Activated T-cell treated with anti-CD3 and anti-CD28 coated beads, Interleukin-2, amount 50 U/mL, for 72 hours (primary cell): ENCODE data around the gene REC8. TPM values are rescaled to one million over a fixed set of nuclear protein-coding genes. Genes with fewer than 3 reads are reported as not detected.

Experiments
- ATAC-seq, 2 donors: fragments of 150-1000 bp; cut with Tn5 transposase; replicated peaks in 1 of 2; 2 replicates each; pipeline ENCODE4 v1.10.0; 2021; ENCODE audit warnings: moderate library complexity in 2 of 2, mild to moderate bottlenecking in 1 of 2
- DNase-seq, 2 donors: peaks; one replicate each; pipeline ENCODE4 v3.0.0; 2021 to 2022; ENCODE audit warnings: mixed read lengths in 1 of 2
- H3K27ac Mint-ChIP-seq: one replicate; pipeline ENCODE4 v1.8.0; 2022; ENCODE audit warnings: mild to moderate bottlenecking, moderate library complexity, mixed read lengths
- H3K27me3 Mint-ChIP-seq: one replicate; pipeline ENCODE4 v1.8.0; 2022; ENCODE audit warnings: low read depth, mixed read lengths
- H3K36me3 Mint-ChIP-seq, 2 donors: one replicate each; pipeline ENCODE4 v1.8.0; 2022; ENCODE audit warnings: mixed read lengths in 2 of 2, mild to moderate bottlenecking in 1 of 2; ENCODE audit not compliant: insufficient read depth in 2 of 2
- H3K4me1 Mint-ChIP-seq: one replicate; pipeline ENCODE4 v1.8.0; 2022; ENCODE audit warnings: low read depth, mixed read lengths
- H3K4me3 Mint-ChIP-seq, 2 donors: one replicate each; pipeline ENCODE4 v1.8.0; 2022; ENCODE audit warnings: mild to moderate bottlenecking in 2 of 2, mixed read lengths in 2 of 2, moderate library complexity in 2 of 2
- H3K9me3 Mint-ChIP-seq, 2 donors: one replicate each; pipeline ENCODE4 v1.8.0; 2022; ENCODE audit warnings: mixed read lengths in 2 of 2
- total RNA-seq, 2 donors: library from RNA; stranded (reverse); gene quantifications; one replicate each; pipeline ENCODE4 v1.2.3, GENCODE V29; 2022

The REC8 gene
- total RNA-seq, 2 donors from 2014 or later, result 48.0 to 57.9 TPM

DNA sequence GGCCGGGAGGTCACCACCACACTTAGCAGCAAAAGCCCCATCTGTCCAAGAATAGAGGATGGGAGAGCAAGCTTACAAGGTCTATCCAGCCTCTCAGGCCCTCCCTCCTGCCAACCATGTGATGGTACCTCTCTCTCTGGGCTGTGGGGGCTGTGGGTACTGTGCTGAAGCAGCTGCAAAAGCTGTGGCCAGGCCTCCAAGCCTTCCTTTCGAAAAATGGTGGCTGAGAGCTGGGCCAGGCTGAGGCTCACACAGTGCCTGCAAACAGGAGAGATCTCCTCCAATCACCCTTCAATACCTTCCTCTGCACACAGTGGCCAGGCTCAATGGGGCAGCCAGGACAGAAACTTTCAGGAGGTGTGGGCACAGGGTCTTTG is 15.6 kb downstream of the REC8 start:
- Mint-ChIP-seq H3K4me3 (peak overlapping the region; percentile 91 to 93), H3K27ac (no peak overlapping the region), H3K27me3 (no peaks in the 10 kb centered on the region), H3K9me3 (no peaks in the 10 kb centered on the region), H3K36me3 (peaks cover 0 to 3% of the 10 kb centered on the region in 2 donors), H3K4me1 (peaks cover 44% of the 10 kb centered on the region)
- DNase-seq (no peak), ATAC-seq (no peak)

- peak; percentile 92 for ATAC-seq
- Mint-ChIP-seq H3K27me3 (no peaks in the 10 kb centered on the region), H3K36me3 (peaks cover 3 to 9% of the 10 kb centered on the region in 2 donors), H3K27ac (peak within 1 kb of the TSS; percentile 89), H3K4me3 (peak within 1 kb of the TSS; percentile 91 to 93), H3K4me1 (peaks cover 49% of the 10 kb centered on the region), H3K9me3 (no peaks in the 10 kb centered on the region)
- peak; percentile 94 to 96 for DNase-seq
These were observed 16.6 kb downstream of the REC8 start, which contains the start of gene IPO4 for GRCh38 chr14:24188251-24189058. Gene IPO4 (minus strand): TSS chr14:24188816. CDS start chr14:24188787, 29 bp downstream.

- H3K4me1 Mint-ChIP-seq, result peaks cover 52% of the 10 kb centered on the region
These were observed 17.1 kb downstream of the REC8 start for GRCh38 chr14:24189059-24189375.

DNA sequence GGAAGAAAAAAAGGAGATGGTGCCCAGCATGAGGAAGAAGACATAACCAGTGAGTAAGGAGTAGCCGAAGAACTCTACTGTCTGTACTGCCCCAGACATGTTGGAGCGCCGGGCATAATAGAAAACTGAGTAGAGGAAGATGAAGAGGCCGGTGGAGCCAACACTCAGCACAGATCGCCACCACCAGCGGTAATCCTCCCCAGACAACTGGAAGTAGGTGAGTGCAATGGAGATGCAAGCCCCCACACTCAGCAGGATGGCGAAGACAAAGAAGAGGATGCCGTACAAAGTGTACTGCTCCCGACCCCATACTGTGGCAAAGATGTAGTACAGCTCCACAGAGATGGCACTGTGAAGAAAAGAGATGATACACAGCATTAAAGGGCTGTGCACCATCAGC is 17.6 kb downstream of the REC8 start:
- DNase-seq, result no peak
- Mint-ChIP-seq H3K36me3 (peaks cover 3 to 11% of the 10 kb centered on the region in 2 donors), H3K9me3 (no peaks in the 10 kb centered on the region), H3K27ac (peak overlapping the region; percentile 88), H3K27me3 (no peaks in the 10 kb centered on the region), H3K4me1 (peaks cover 57% of the 10 kb centered on the region), H3K4me3 (peak overlapping the region in 1 of 2 donors; percentile 91)
- no peak for ATAC-seq

More at GRCh38 chr14:24189059-24189375, 17.1 kb downstream of the REC8 start:
- DNase-seq, result no peak
- Mint-ChIP-seq H3K4me3 (peak overlapping the region; percentile 91 to 93), H3K36me3 (peaks cover 3 to 10% of the 10 kb centered on the region in 2 donors), H3K27ac (peak overlapping the region; percentile 88), H3K27me3 (no peaks in the 10 kb centered on the region), H3K9me3 (no peaks in the 10 kb centered on the region)
- no peak for ATAC-seq

GRCh38 chr14:24190416-24190815 is 18.5 kb downstream of the REC8 start:
- ATAC-seq, result no peak
- no peak overlapping the region for H3K4me3 Mint-ChIP-seq
- no peaks in the 10 kb centered on the region for H3K27me3 Mint-ChIP-seq
- peaks cover 3 to 11% of the 10 kb centered on the region in 2 donors for H3K36me3 Mint-ChIP-seq
- H3K27ac Mint-ChIP-seq, result no peak overlapping the region
- no peaks in the 10 kb centered on the region for H3K9me3 Mint-ChIP-seq
- peaks cover 63% of the 10 kb centered on the region for H3K4me1 Mint-ChIP-seq
- no peak for DNase-seq

- Mint-ChIP-seq H3K4me1 (peaks cover 70% of the 10 kb centered on the region), H3K27ac (no peak overlapping the region), H3K4me3 (no peak overlapping the region), H3K36me3 (peaks cover 3 to 17% of the 10 kb centered on the region in 2 donors), H3K9me3 (no peaks in the 10 kb centered on the region), H3K27me3 (no peaks in the 10 kb centered on the region)
- DNase-seq (no peak), ATAC-seq (no peak)
These were observed 21.1 kb downstream of the REC8 start for GRCh38 chr14:24192933-24193332.

DNA sequence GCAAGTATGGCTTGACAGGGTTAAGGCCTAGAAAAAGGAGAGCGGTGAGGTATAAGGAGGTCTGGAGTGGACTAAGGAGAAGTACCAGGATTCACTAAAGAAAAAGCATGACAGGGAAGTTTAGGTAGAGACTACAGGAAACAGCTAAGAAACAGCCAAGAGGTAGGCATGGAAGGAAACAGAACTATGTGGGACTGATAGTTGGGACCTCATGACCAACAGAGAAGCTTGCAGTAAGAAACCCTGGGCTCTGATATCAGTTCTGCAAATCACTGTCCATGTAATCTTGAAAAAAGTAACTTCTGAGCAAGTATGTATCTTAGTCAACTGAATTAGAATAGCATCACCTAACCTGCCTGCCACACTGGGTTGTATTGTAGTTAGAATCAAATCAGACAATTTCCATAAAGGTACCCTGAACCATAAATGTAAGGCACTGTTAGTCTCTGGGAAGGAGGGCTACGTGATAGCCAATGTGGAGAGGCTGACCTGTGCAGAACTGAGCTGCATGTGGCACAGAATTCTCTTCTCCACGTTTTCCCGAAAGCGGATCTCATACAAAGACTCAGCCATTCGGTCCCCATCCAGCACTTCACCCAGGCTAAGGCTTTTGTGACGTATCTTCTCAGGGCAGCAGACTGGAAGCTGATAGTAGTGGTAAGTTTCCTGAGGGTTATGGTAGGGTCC is 22.4 kb downstream of the REC8 start:
- no peak for ATAC-seq

GRCh38 chr14:24194873-24195185 is 22.9 kb downstream of the REC8 start:
- no peak for ATAC-seq
- no peak for DNase-seq
- H3K36me3 Mint-ChIP-seq, result peaks cover 9 to 31% of the 10 kb centered on the region in 2 donors
- peak overlapping the region; percentile 92 for H3K27ac Mint-ChIP-seq
- H3K27me3 Mint-ChIP-seq, result no peaks in the 10 kb centered on the region
- H3K9me3 Mint-ChIP-seq, result no peaks in the 10 kb centered on the region
- H3K4me3 Mint-ChIP-seq, result peak overlapping the region; percentile 95 to 97
- H3K4me1 Mint-ChIP-seq, result peaks cover 66% of the 10 kb centered on the region

More for the DNA sequence above, 22.4 kb downstream of the REC8 start:
- peak overlapping the region; percentile 92 for H3K27ac Mint-ChIP-seq
- H3K36me3 Mint-ChIP-seq, result peaks cover 9 to 27% of the 10 kb centered on the region in 2 donors
- no peaks in the 10 kb centered on the region for H3K9me3 Mint-ChIP-seq
- no peaks in the 10 kb centered on the region for H3K27me3 Mint-ChIP-seq
- peaks cover 70% of the 10 kb centered on the region for H3K4me1 Mint-ChIP-seq
- peak overlapping the region; percentile 95 to 97 for H3K4me3 Mint-ChIP-seq
- no peak for DNase-seq

GRCh38 chr14:24195186-24196070 is 23.5 kb downstream of the REC8 start, which contains the start of gene TM9SF1:
Gene TM9SF1 (minus strand): TSS chr14:24195441. CDS start chr14:24195019, 422 bp downstream.
- peak; percentile 91 to 92 for DNase-seq
- Mint-ChIP-seq H3K9me3 (no peaks in the 10 kb centered on the region), H3K4me3 (peak within 1 kb of the TSS; percentile 95 to 97), H3K27ac (peak within 1 kb of the TSS; percentile 92), H3K4me1 (peaks cover 61% of the 10 kb centered on the region), H3K27me3 (no peaks in the 10 kb centered on the region), H3K36me3 (peaks cover 9 to 31% of the 10 kb centered on the region in 2 donors)
- ATAC-seq, result peak; percentile 92 to 94

- peak in 1 of 2 donors; percentile 1 for ATAC-seq
- Mint-ChIP-seq H3K27ac (peak overlapping the region; percentile 92), H3K4me3 (peak overlapping the region; percentile 95 to 97), H3K4me1 (peaks cover 61% of the 10 kb centered on the region), H3K27me3 (no peaks in the 10 kb centered on the region), H3K9me3 (peaks cover 0 to 1% of the 10 kb centered on the region in 2 donors), H3K36me3 (peaks cover 11 to 32% of the 10 kb centered on the region in 2 donors)
- no peak for DNase-seq
These were observed 24.5 kb downstream of the REC8 start for GRCh38 chr14:24196071-24197055.

DNA sequence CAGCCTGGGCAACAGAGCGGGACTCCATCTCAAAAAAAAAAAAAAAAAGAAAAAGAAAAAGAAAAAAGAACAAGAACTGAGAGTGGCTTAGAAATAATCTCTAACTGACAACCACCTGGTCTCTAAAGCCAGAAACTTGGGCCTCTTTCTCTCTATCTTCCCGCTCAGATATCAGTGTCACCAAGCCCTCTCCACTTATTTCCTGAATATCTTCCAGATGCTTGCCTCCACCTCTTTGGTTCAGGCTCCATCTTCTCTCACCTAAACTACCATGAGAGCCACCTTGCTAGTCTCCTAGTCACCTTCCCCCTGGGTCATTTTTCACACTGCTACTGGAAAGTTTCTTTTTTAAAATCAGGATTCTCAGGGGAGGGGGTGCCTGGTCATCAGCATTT is 25.2 kb downstream of the REC8 start:
- Mint-ChIP-seq H3K36me3 (peaks cover 15 to 38% of the 10 kb centered on the region in 2 donors), H3K27ac (peak overlapping the region; percentile 92), H3K9me3 (peaks cover under 1 to 5% of the 10 kb centered on the region in 2 donors), H3K4me1 (peaks cover 55% of the 10 kb centered on the region), H3K27me3 (no peaks in the 10 kb centered on the region), H3K4me3 (peak overlapping the region; percentile 95 to 97)
- no peak for ATAC-seq
- no peak for DNase-seq
